Activated naive CD8-positive, alpha-beta T cell treated with anti-CD3 and anti-CD28 coated beads, Interleukin-2, amount 10 ng/mL, durations not matched to agents 7 days and 5 days (primary cell): ENCODE data around the gene FOLH1. TPM values are rescaled to one million over a fixed set of nuclear protein-coding genes. Genes with fewer than 3 reads are reported as not detected.
"Not testable (repeated sequence)": the region's sequence is repeated elsewhere in the genome, so short reads cannot be mapped to it uniquely, and the experiment has no call there.

Source experiments
- ATAC-seq: fragments of 150-1000 bp; cut with Tn5 transposase; one replicate; pipeline ENCODE4 v1.10.0; 2021; ENCODE audit warnings: low read depth, moderate library complexity
- POLR2A ChIA-PET: fragments of 350-600 bp; sonication (Branson Sonifier 250); formaldehyde crosslinking; loops from one replicate; lab custom pipeline; 2021; ENCODE audit warnings: antibody characterized with exemption; lab: Charles Lee
- DNase-seq: peaks from one replicate; pipeline ENCODE4 v3.0.0; 2021
- H3K27ac Mint-ChIP-seq: one replicate; pipeline ENCODE4 v1.8.0; 2022; ENCODE audit warnings: mild to moderate bottlenecking, mixed read lengths
- H3K27me3 Mint-ChIP-seq: one replicate; pipeline ENCODE4 v1.8.0; 2022; ENCODE audit warnings: mild to moderate bottlenecking, moderate library complexity, mixed read lengths
- H3K36me3 Mint-ChIP-seq: one replicate; pipeline ENCODE4 v1.8.0; 2021; ENCODE audit warnings: mild to moderate bottlenecking, mixed read lengths
- H3K4me1 Mint-ChIP-seq: one replicate; pipeline ENCODE4 v1.8.0; 2021; ENCODE audit warnings: mixed read lengths
- H3K4me3 Mint-ChIP-seq: one replicate; pipeline ENCODE4 v1.8.0; 2022; ENCODE audit warnings: mild to moderate bottlenecking, moderate library complexity, mixed read lengths
- H3K9me3 Mint-ChIP-seq: one replicate; pipeline ENCODE4 v1.8.0; 2021; ENCODE audit warnings: mixed read lengths
- total RNA-seq, 2 experiments: library from RNA; stranded (reverse); gene quantifications; one replicate each; pipeline ENCODE4 v1.2.3, GENCODE V29; 2021

Gene FOLH1
- total RNA-seq, 2 experiments from 2014 or later = not detected

GRCh38 chr11:49213026-49213560 is 4.7 kb upstream of the FOLH1 start:
- peaks cover 2% of the 10 kb centered on the region for H3K9me3 Mint-ChIP-seq
- no peaks in the 10 kb centered on the region for H3K27me3 Mint-ChIP-seq
- H3K4me1 Mint-ChIP-seq = no peaks in the 10 kb centered on the region
- ATAC-seq (no peak), DNase-seq (no peak)
- H3K36me3 Mint-ChIP-seq = no peaks in the 10 kb centered on the region
- no peak overlapping the region for H3K27ac Mint-ChIP-seq
- POLR2A ChIA-PET = no interaction called here
- H3K4me3 Mint-ChIP-seq = no peak overlapping the region

- H3K4me1 Mint-ChIP-seq, ATAC-seq, DNase-seq, H3K27ac Mint-ChIP-seq, H3K4me3 Mint-ChIP-seq, POLR2A ChIA-PET, H3K9me3 Mint-ChIP-seq, H3K36me3 Mint-ChIP-seq, H3K27me3 Mint-ChIP-seq: not testable (repeated sequence)
These were observed 1.4 kb downstream of the FOLH1 start for GRCh38 chr11:49206999-49207398.

GRCh38 chr11:49202287-49202976 is 6.0 kb downstream of the FOLH1 start:
- Mint-ChIP-seq H3K36me3 (no peaks in the 10 kb centered on the region), H3K27me3 (no peaks in the 10 kb centered on the region), H3K27ac (no peak overlapping the region), H3K4me3 (no peak overlapping the region), H3K4me1 (no peaks in the 10 kb centered on the region), H3K9me3 (no peaks in the 10 kb centered on the region)
- ATAC-seq (no peak), DNase-seq (no peak)
- POLR2A ChIA-PET = no interaction called here

GRCh38 chr11:49196775-49197174 is 11.6 kb downstream of the FOLH1 start:
- ATAC-seq, H3K4me3 Mint-ChIP-seq, H3K27me3 Mint-ChIP-seq, DNase-seq, H3K9me3 Mint-ChIP-seq, H3K4me1 Mint-ChIP-seq, POLR2A ChIA-PET, H3K36me3 Mint-ChIP-seq, H3K27ac Mint-ChIP-seq: not testable (repeated sequence)

GRCh38 chr11:49196002-49196401 is 12.4 kb downstream of the FOLH1 start:
- H3K4me3 Mint-ChIP-seq, H3K9me3 Mint-ChIP-seq, H3K36me3 Mint-ChIP-seq, H3K4me1 Mint-ChIP-seq, POLR2A ChIA-PET, DNase-seq, ATAC-seq, H3K27ac Mint-ChIP-seq, H3K27me3 Mint-ChIP-seq: not testable (repeated sequence)

GRCh38 chr11:49190287-49190686 is 18.1 kb downstream of the FOLH1 start:
- DNase-seq, H3K36me3 Mint-ChIP-seq, H3K4me3 Mint-ChIP-seq, ATAC-seq, H3K9me3 Mint-ChIP-seq, H3K4me1 Mint-ChIP-seq, H3K27me3 Mint-ChIP-seq, H3K27ac Mint-ChIP-seq, POLR2A ChIA-PET: not testable (repeated sequence)

- POLR2A ChIA-PET, H3K4me3 Mint-ChIP-seq, H3K36me3 Mint-ChIP-seq, H3K9me3 Mint-ChIP-seq, H3K4me1 Mint-ChIP-seq, ATAC-seq, H3K27me3 Mint-ChIP-seq, DNase-seq, H3K27ac Mint-ChIP-seq: not testable (repeated sequence)
These were observed 22.2 kb downstream of the FOLH1 start for GRCh38 chr11:49186225-49186624.

GRCh38 chr11:49185597-49185996 is 22.8 kb downstream of the FOLH1 start:
- H3K4me1 Mint-ChIP-seq, H3K27ac Mint-ChIP-seq, POLR2A ChIA-PET, DNase-seq, ATAC-seq, H3K27me3 Mint-ChIP-seq, H3K9me3 Mint-ChIP-seq, H3K36me3 Mint-ChIP-seq, H3K4me3 Mint-ChIP-seq: not testable (repeated sequence)

- ATAC-seq, POLR2A ChIA-PET, H3K36me3 Mint-ChIP-seq, H3K4me1 Mint-ChIP-seq, H3K27ac Mint-ChIP-seq, H3K4me3 Mint-ChIP-seq, H3K9me3 Mint-ChIP-seq, DNase-seq, H3K27me3 Mint-ChIP-seq: not testable (repeated sequence)
These were observed 23.6 kb downstream of the FOLH1 start for GRCh38 chr11:49184756-49185155.

- H3K4me1 Mint-ChIP-seq, H3K36me3 Mint-ChIP-seq, ATAC-seq, H3K9me3 Mint-ChIP-seq, DNase-seq, POLR2A ChIA-PET, H3K27ac Mint-ChIP-seq, H3K27me3 Mint-ChIP-seq, H3K4me3 Mint-ChIP-seq: not testable (repeated sequence)
These were observed 30.5 kb downstream of the FOLH1 start for GRCh38 chr11:49177936-49178335.

- H3K27ac Mint-ChIP-seq, DNase-seq, H3K9me3 Mint-ChIP-seq, H3K36me3 Mint-ChIP-seq, H3K27me3 Mint-ChIP-seq, H3K4me3 Mint-ChIP-seq, H3K4me1 Mint-ChIP-seq, ATAC-seq, POLR2A ChIA-PET: not testable (repeated sequence)
These were observed 33.0 kb downstream of the FOLH1 start for GRCh38 chr11:49175378-49175777.

GRCh38 chr11:49174691-49175366 is 33.6 kb downstream of the FOLH1 start:
- DNase-seq, POLR2A ChIA-PET, H3K4me1 Mint-ChIP-seq, H3K9me3 Mint-ChIP-seq, H3K36me3 Mint-ChIP-seq, ATAC-seq, H3K27me3 Mint-ChIP-seq, H3K27ac Mint-ChIP-seq, H3K4me3 Mint-ChIP-seq: not testable (repeated sequence)

GRCh38 chr11:49171613-49172012 is 36.8 kb downstream of the FOLH1 start:
- not testable (repeated sequence) for ATAC-seq, H3K27me3 Mint-ChIP-seq

GRCh38 chr11:49169579-49169978 is 38.8 kb downstream of the FOLH1 start:
- ATAC-seq, H3K36me3 Mint-ChIP-seq, H3K27ac Mint-ChIP-seq, H3K9me3 Mint-ChIP-seq, H3K27me3 Mint-ChIP-seq, H3K4me1 Mint-ChIP-seq, H3K4me3 Mint-ChIP-seq, DNase-seq, POLR2A ChIA-PET: not testable (repeated sequence)

More at GRCh38 chr11:49171613-49172012, 36.8 kb downstream of the FOLH1 start:
- POLR2A ChIA-PET, H3K4me1 Mint-ChIP-seq, H3K27ac Mint-ChIP-seq, H3K4me3 Mint-ChIP-seq, H3K36me3 Mint-ChIP-seq, DNase-seq, H3K9me3 Mint-ChIP-seq: not testable (repeated sequence)
